ENCODE results near the gene NLRC3. TPM values are rescaled to one million over a fixed set of nuclear protein-coding genes. Genes with fewer than 3 reads are reported as not detected.

The NLRC3 gene
- total RNA-seq, 6 donors from 2014 or later: 2.6 to 19.9 (median 3.9) TPM

DNA sequence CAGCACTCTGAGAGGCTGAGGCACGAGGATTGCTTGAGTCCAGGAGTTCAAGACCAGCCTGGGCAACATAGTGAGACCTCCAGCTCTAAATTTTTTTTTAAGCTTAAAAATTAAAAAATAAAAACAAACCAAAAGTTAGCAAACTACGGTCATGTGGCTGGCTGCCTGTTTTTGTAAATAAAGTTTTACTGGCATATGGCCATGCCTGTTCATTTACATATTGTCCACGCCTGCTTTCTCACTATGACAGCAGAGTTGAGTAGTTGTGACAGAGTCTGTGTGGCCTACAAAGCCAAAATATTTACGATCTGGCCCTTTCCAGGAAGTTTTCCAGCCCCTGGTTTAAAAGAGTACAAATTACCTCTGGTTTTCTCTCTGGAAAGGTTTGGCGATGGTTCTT, 30.9 kb upstream of the NLRC3 start:
- H3K36me3 ChIP-seq: peaks cover 0 to 26% (median 11%) of the 10 kb centered on the region in 4 donors
- H3K27ac ChIP-seq: no peak overlapping the region
- 94 to 99% methylated on average over 5 of the region's 5 CpGs for WGBS, 2 donors
- H3K27me3 ChIP-seq: no peaks in the 10 kb centered on the region
- TF ChIP-seq POLR2A (IDR thresholded peaks at IDR 0.05) (no peak), CTCF (IDR thresholded peaks at IDR 0.05) (no peak), EP300 (IDR thresholded peaks at IDR 0.05) (no peak), POLR2AphosphoS5 (IDR thresholded peaks at IDR 0.05) (no peak)
- peaks cover 16 to 22% (median 20%) of the 10 kb centered on the region in 4 donors for H3K4me1 ChIP-seq
- no peak overlapping the region for H3K4me3 ChIP-seq
- DNase-seq: no peak
- no peak for ATAC-seq (ENCODE audit: low FRiP score in 2 of 2)
- no peaks in the 10 kb centered on the region for H3K9me3 ChIP-seq

DNA sequence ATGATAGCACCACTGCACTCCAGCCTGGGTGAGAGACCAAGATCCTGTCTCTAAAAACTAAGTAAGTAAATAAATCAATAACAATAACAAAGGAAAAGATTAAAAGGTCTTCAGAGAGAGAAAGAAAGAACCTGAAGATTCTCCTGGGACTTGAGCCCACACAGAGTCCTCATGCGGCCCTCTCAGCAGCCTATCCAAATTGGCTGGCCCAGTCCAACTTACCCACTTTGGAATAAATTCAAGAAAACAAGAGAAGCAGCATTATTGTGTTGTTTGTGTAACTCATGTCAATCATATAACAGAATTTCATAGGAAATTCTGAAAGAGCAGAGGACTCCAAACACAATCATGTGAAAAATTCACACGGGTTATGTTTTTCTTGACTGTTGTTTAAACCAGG, 30.4 kb upstream of the NLRC3 start:
- TF ChIP-seq CTCF (IDR thresholded peaks at IDR 0.05) (no peak), POLR2A (IDR thresholded peaks at IDR 0.05) (no peak), POLR2AphosphoS5 (IDR thresholded peaks at IDR 0.05) (no peak), EP300 (IDR thresholded peaks at IDR 0.05) (no peak)
- DNase-seq (no peak), ATAC-seq (ENCODE audit: low FRiP score in 2 of 2) (no peak)
- Histone ChIP-seq H3K27ac (no peak overlapping the region), H3K36me3 (peaks cover 0 to 31% (median 13%) of the 10 kb centered on the region in 4 donors), H3K4me3 (no peak overlapping the region), H3K4me1 (peaks cover 11 to 20% (median 16%) of the 10 kb centered on the region in 4 donors), H3K9me3 (no peaks in the 10 kb centered on the region), H3K27me3 (no peaks in the 10 kb centered on the region)
- 88 to 94% methylated on average over 2 of the region's 2 CpGs for WGBS, 2 donors

- Histone ChIP-seq H3K9me3 (no peaks in the 10 kb centered on the region), H3K4me1 (peaks cover 7 to 15% (median 11%) of the 10 kb centered on the region in 4 donors), H3K27me3 (no peaks in the 10 kb centered on the region), H3K4me3 (no peak overlapping the region), H3K27ac (no peak overlapping the region), H3K36me3 (peaks cover 0 to 35% (median 16%) of the 10 kb centered on the region in 4 donors)
- TF ChIP-seq EP300 (IDR thresholded peaks at IDR 0.05) (no peak), POLR2A (IDR thresholded peaks at IDR 0.05) (no peak), CTCF (IDR thresholded peaks at IDR 0.05) (no peak), POLR2AphosphoS5 (IDR thresholded peaks at IDR 0.05) (no peak)
- 93 to 97% methylated on average over 7 of the region's 7 CpGs for WGBS, 2 donors
- ATAC-seq (ENCODE audit: low FRiP score in 2 of 2) (no peak), DNase-seq (no peak)
These were observed 30.0 kb upstream of the NLRC3 start for GRCh38 chr16:3607161-3607560.

GRCh38 chr16:3606441-3606840, 29.2 kb upstream of the NLRC3 start:
- H3K27me3 ChIP-seq: no peaks in the 10 kb centered on the region
- peaks cover 0 to 43% (median 20%) of the 10 kb centered on the region in 4 donors for H3K36me3 ChIP-seq
- H3K4me3 ChIP-seq: no peak overlapping the region
- ATAC-seq (ENCODE audit: low FRiP score in 2 of 2) (no peak), DNase-seq (no peak)
- peaks cover 7 to 14% (median 9%) of the 10 kb centered on the region in 4 donors for H3K4me1 ChIP-seq
- H3K27ac ChIP-seq: no peak overlapping the region
- TF ChIP-seq EP300 (IDR thresholded peaks at IDR 0.05) (no peak), POLR2AphosphoS5 (IDR thresholded peaks at IDR 0.05) (no peak), CTCF (IDR thresholded peaks at IDR 0.05) (no peak), POLR2A (IDR thresholded peaks at IDR 0.05) (no peak)
- no peaks in the 10 kb centered on the region for H3K9me3 ChIP-seq
- WGBS, 2 donors: 84 to 85% methylated on average over 11 of the region's 11 CpGs

DNA sequence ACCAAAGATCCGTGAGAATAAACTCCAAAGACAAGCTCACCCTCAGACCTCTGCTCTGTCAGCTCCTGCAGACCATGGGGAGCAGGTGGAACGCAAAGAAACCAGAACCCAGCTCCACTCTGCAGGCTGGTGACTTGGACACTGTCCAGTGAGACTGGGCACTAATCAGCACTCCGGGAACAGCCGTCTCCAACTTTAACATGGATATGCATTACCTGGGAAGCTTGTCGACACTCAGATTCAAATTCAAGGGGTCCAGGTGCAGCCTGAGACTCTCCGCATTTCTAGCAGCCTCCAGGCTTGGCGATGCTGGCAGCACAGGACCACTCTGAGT, 25.1 kb upstream of the NLRC3 start:
- 91% methylated on average over 7 of the region's 7 CpGs; no CpG with 5 or more reads in 1 of the 2 donors for WGBS, 2 donors
- no peaks in the 10 kb centered on the region for H3K4me1 ChIP-seq
- no peaks in the 10 kb centered on the region for H3K9me3 ChIP-seq
- ATAC-seq (ENCODE audit: low FRiP score in 2 of 2): no peak
- H3K4me3 ChIP-seq: no peak overlapping the region
- DNase-seq: no peak
- peaks cover 0 to 54% (median 26%) of the 10 kb centered on the region in 4 donors for H3K36me3 ChIP-seq
- H3K27ac ChIP-seq: no peak overlapping the region
- no peaks in the 10 kb centered on the region for H3K27me3 ChIP-seq
- TF ChIP-seq CTCF (IDR thresholded peaks at IDR 0.05): no peak
- TF ChIP-seq POLR2A (IDR thresholded peaks at IDR 0.05): no peak
- TF ChIP-seq POLR2AphosphoS5 (IDR thresholded peaks at IDR 0.05): no peak
- no peak for TF ChIP-seq EP300 (IDR thresholded peaks at IDR 0.05)

Measured in upper lobe of left lung (tissue), 6 donors.